Measurements from ENCODE around the gene LHPP.

The LHPP gene

GRCh38 chr10:124653811-124654651, 192.4 kb downstream of the LHPP start:
- Histone ChIP-seq H3K27ac (peak overlapping the region in 20 of 21 experiments; percentile 67 to 98 (median 80)), H3K4me3 (no peak overlapping the region)

GRCh38 chr10:124654686-124655085, 193.1 kb downstream of the LHPP start:
- Histone ChIP-seq H3K4me3 (no peak overlapping the region), H3K27ac (peak overlapping the region in 20 of 21 experiments; percentile 67 to 98 (median 80))

- Histone ChIP-seq H3K27ac (peak overlapping the region in 20 of 21 experiments; percentile 67 to 98 (median 80)), H3K4me3 (no peak overlapping the region)
Observed at GRCh38 chr10:124655191-124656112, 193.8 kb downstream of the LHPP start.

- no peak overlapping the region for H3K4me3 ChIP-seq
- peak overlapping the region in 9 of 21 experiments; percentile 70 to 98 (median 80) for H3K27ac ChIP-seq
Observed at GRCh38 chr10:124656113-124656490, 194.5 kb downstream of the LHPP start.

GRCh38 chr10:124656541-124656940, 194.9 kb downstream of the LHPP start:
- peak overlapping the region in 4 of 21 experiments; percentile 70 to 92 (median 76) for H3K27ac ChIP-seq
- no peak overlapping the region for H3K4me3 ChIP-seq

- H3K4me3 ChIP-seq: no peak overlapping the region
Observed at GRCh38 chr10:124657806-124658205, 196.2 kb downstream of the LHPP start.

GRCh38 chr10:124658591-124659242, 197.1 kb downstream of the LHPP start:
- no peak overlapping the region for H3K4me3 ChIP-seq
- H3K27ac ChIP-seq: peak overlapping the region in 18 of 21 experiments; percentile 10 to 82 (median 42)

More at GRCh38 chr10:124657806-124658205, 196.2 kb downstream of the LHPP start:
- H3K27ac ChIP-seq: peak overlapping the region in 19 of 21 experiments; percentile 10 to 82 (median 39)

- Histone ChIP-seq H3K4me3 (no peak overlapping the region), H3K27ac (peak overlapping the region in 14 of 21 experiments; percentile 10 to 82 (median 42))
Observed at GRCh38 chr10:124659380-124659779, 197.8 kb downstream of the LHPP start.

- Histone ChIP-seq H3K27ac (peak overlapping the region in 5 of 21 experiments; percentile 18 to 82 (median 72)), H3K4me3 (no peak overlapping the region)
Observed at GRCh38 chr10:124660404-124661125, 198.9 kb downstream of the LHPP start.

GRCh38 chr10:124661660-124662180, 200.1 kb downstream of the LHPP start:
- H3K4me3 ChIP-seq: no peak overlapping the region
- peak overlapping the region in 3 of 21 experiments; percentile 3 to 32 (median 25) for H3K27ac ChIP-seq

GRCh38 chr10:124663228-124663627, 201.6 kb downstream of the LHPP start:
- Histone ChIP-seq H3K4me3 (no peak overlapping the region), H3K27ac (no peak overlapping the region)

Measured in skin epidermis (tissue), 12 donors.